IPS-18a (cell line): Measurements from ENCODE around the gene MARK3.
"Not testable (repeated sequence)": the region's sequence is repeated elsewhere in the genome, so short reads cannot be mapped to it uniquely, and the experiment has no call there.

Experiments
- H3K27ac ChIP-seq: one replicate; pipeline ENCODE4 v1.5.1; 2013; ENCODE audit warnings: low read length
- H3K27me3 ChIP-seq: one replicate; pipeline ENCODE4 v1.6.1; 2013; ENCODE audit warnings: mild to moderate bottlenecking, low read length; ENCODE audit not compliant: control insufficient read depth, insufficient read depth
- H3K36me3 ChIP-seq: one replicate; pipeline ENCODE4 v1.6.1; 2013; ENCODE audit warnings: low read depth, low read length; ENCODE audit not compliant: control insufficient read depth
- H3K4me1 ChIP-seq: one replicate; pipeline ENCODE4 v1.6.1; 2013; ENCODE audit warnings: low read depth, low read length; ENCODE audit not compliant: control insufficient read depth
- H3K4me3 ChIP-seq: one replicate; pipeline ENCODE4 v1.5.1; 2013; ENCODE audit warnings: low read length
- H3K9ac ChIP-seq: one replicate; pipeline ENCODE4 v1.6.1; 2013; ENCODE audit warnings: mild to moderate bottlenecking, low read length, moderate library complexity
- H3K9me3 ChIP-seq: one replicate; pipeline ENCODE4 v1.6.1; 2013; ENCODE audit warnings: low read depth, low read length; ENCODE audit not compliant: control insufficient read depth

The MARK3 gene

GRCh38 chr14:103348154-103348553, 37.1 kb upstream of the MARK3 start:
- H3K9me3 ChIP-seq = no peaks in the 10 kb centered on the region
- H3K4me3 ChIP-seq = no peak overlapping the region
- H3K27me3 ChIP-seq = no peaks in the 10 kb centered on the region
- H3K27ac ChIP-seq = no peak overlapping the region
- H3K36me3 ChIP-seq = peaks cover 21% of the 10 kb centered on the region
- no peak overlapping the region for H3K9ac ChIP-seq
- H3K4me1 ChIP-seq = peaks cover 4% of the 10 kb centered on the region

GRCh38 chr14:103349982-103350381, 35.2 kb upstream of the MARK3 start:
- Histone ChIP-seq H3K36me3 (peaks cover 3% of the 10 kb centered on the region), H3K9me3 (no peaks in the 10 kb centered on the region), H3K4me1 (peaks cover 4% of the 10 kb centered on the region), H3K9ac (no peak overlapping the region), H3K27me3 (no peaks in the 10 kb centered on the region), H3K4me3 (no peak overlapping the region), H3K27ac (no peak overlapping the region)

- Histone ChIP-seq H3K36me3 (no peaks in the 10 kb centered on the region), H3K9ac (no peak overlapping the region), H3K27me3 (no peaks in the 10 kb centered on the region), H3K4me1 (no peaks in the 10 kb centered on the region), H3K27ac (no peak overlapping the region), H3K4me3 (no peak overlapping the region), H3K9me3 (no peaks in the 10 kb centered on the region)
Observed at GRCh38 chr14:103353362-103353761, 31.9 kb upstream of the MARK3 start.

- H3K27ac ChIP-seq = no peak overlapping the region
- H3K4me3 ChIP-seq = no peak overlapping the region
- no peaks in the 10 kb centered on the region for H3K4me1 ChIP-seq
Observed at GRCh38 chr14:103354141-103354540, 31.1 kb upstream of the MARK3 start.

GRCh38 chr14:103356024-103356682, 29.1 kb upstream of the MARK3 start:
- H3K4me1 ChIP-seq = no peaks in the 10 kb centered on the region
- no peaks in the 10 kb centered on the region for H3K36me3 ChIP-seq
- no peak overlapping the region for H3K4me3 ChIP-seq
- H3K9ac ChIP-seq = no peak overlapping the region
- H3K27ac ChIP-seq = no peak overlapping the region
- no peaks in the 10 kb centered on the region for H3K9me3 ChIP-seq
- no peaks in the 10 kb centered on the region for H3K27me3 ChIP-seq

More at GRCh38 chr14:103354141-103354540, 31.1 kb upstream of the MARK3 start:
- H3K27me3 ChIP-seq = no peaks in the 10 kb centered on the region
- no peak overlapping the region for H3K9ac ChIP-seq
- no peaks in the 10 kb centered on the region for H3K36me3 ChIP-seq
- H3K9me3 ChIP-seq = no peaks in the 10 kb centered on the region

GRCh38 chr14:103357552-103357951, 27.7 kb upstream of the MARK3 start:
- H3K9me3 ChIP-seq, H3K27me3 ChIP-seq, H3K27ac ChIP-seq, H3K9ac ChIP-seq, H3K4me1 ChIP-seq, H3K36me3 ChIP-seq, H3K4me3 ChIP-seq: not testable (repeated sequence)

- Histone ChIP-seq H3K9ac (no peak overlapping the region), H3K27ac (no peak overlapping the region), H3K27me3 (no peaks in the 10 kb centered on the region), H3K4me3 (no peak overlapping the region), H3K4me1 (no peaks in the 10 kb centered on the region), H3K9me3 (no peaks in the 10 kb centered on the region), H3K36me3 (no peaks in the 10 kb centered on the region)
Observed at GRCh38 chr14:103360548-103360947, 24.7 kb upstream of the MARK3 start.

GRCh38 chr14:103361867-103362266, 23.3 kb upstream of the MARK3 start:
- Histone ChIP-seq H3K9me3 (no peaks in the 10 kb centered on the region), H3K9ac (no peak overlapping the region), H3K27ac (no peak overlapping the region), H3K4me1 (no peaks in the 10 kb centered on the region), H3K27me3 (no peaks in the 10 kb centered on the region), H3K4me3 (no peak overlapping the region), H3K36me3 (no peaks in the 10 kb centered on the region)

- H3K9ac ChIP-seq = no peak overlapping the region
- H3K27ac ChIP-seq = no peak overlapping the region
- no peaks in the 10 kb centered on the region for H3K27me3 ChIP-seq
- no peak overlapping the region for H3K4me3 ChIP-seq
- no peaks in the 10 kb centered on the region for H3K4me1 ChIP-seq
- no peaks in the 10 kb centered on the region for H3K36me3 ChIP-seq
- no peaks in the 10 kb centered on the region for H3K9me3 ChIP-seq
Observed at GRCh38 chr14:103362780-103363179, 22.4 kb upstream of the MARK3 start.

- Histone ChIP-seq H3K4me1 (no peaks in the 10 kb centered on the region), H3K9ac (no peak overlapping the region), H3K27ac (no peak overlapping the region), H3K4me3 (no peak overlapping the region), H3K36me3 (no peaks in the 10 kb centered on the region), H3K9me3 (no peaks in the 10 kb centered on the region), H3K27me3 (no peaks in the 10 kb centered on the region)
Observed at GRCh38 chr14:103366741-103367140, 18.5 kb upstream of the MARK3 start.

GRCh38 chr14:103367995-103368394, 17.2 kb upstream of the MARK3 start:
- Histone ChIP-seq H3K36me3 (no peaks in the 10 kb centered on the region), H3K27ac (no peak overlapping the region), H3K4me1 (no peaks in the 10 kb centered on the region), H3K27me3 (no peaks in the 10 kb centered on the region), H3K9ac (no peak overlapping the region), H3K4me3 (no peak overlapping the region), H3K9me3 (no peaks in the 10 kb centered on the region)

GRCh38 chr14:103370087-103370486, 15.1 kb upstream of the MARK3 start:
- H3K27me3 ChIP-seq = no peaks in the 10 kb centered on the region
- no peak overlapping the region for H3K9ac ChIP-seq
- no peak overlapping the region for H3K4me3 ChIP-seq
- no peak overlapping the region for H3K27ac ChIP-seq
- H3K36me3 ChIP-seq = no peaks in the 10 kb centered on the region
- H3K9me3 ChIP-seq = no peaks in the 10 kb centered on the region
- H3K4me1 ChIP-seq = no peaks in the 10 kb centered on the region
